Endothelial cell of umbilical vein (primary cell): ENCODE measurements around the gene RASGEF1C. TPM values are rescaled to one million over a fixed set of nuclear protein-coding genes. Genes with fewer than 3 reads are reported as not detected.

ENCODE experiments used
- BruUV-seq: library from RNA; stranded (reverse); fragments of 400-500 nt; replicated peaks from 2 replicates; lab custom pipeline; 2021; lab: Mats Ljungman, UMichigan
- CTCF ChIA-PET: fragments of 300-600, 350-600 bp; sonication (Branson Sonifier 250); formaldehyde crosslinking; loops from one replicate; lab custom pipeline; 2021; ENCODE audit warnings: antibody characterized with exemption, inconsistent platforms; lab: Charles Lee
- POLR2A ChIA-PET: fragments of 300-600, 350-600 bp; sonication (Branson Sonifier 250); formaldehyde crosslinking; loops from one replicate; lab custom pipeline; 2021; ENCODE audit warnings: antibody characterized with exemption, inconsistent platforms; lab: Charles Lee
- DNase-seq: peaks from one replicate; pipeline ENCODE4 v3.0.0-alpha.2; 2011; ENCODE audit warnings: low read depth, low spot score
- FAIRE-seq: peaks from 2 replicates; lab custom pipeline; 2011; peaks lifted over from hg19 to GRCh38; lab: Jason Lieb, UNC
- H2AFZ ChIP-seq: 2 replicates; pipeline ENCODE4 v1.6.0; 2012; ENCODE audit warnings: low read depth, low read length, control low read depth, inconsistent platforms
- H3K27ac ChIP-seq: 2 replicates; pipeline ENCODE4 v1.5.1; 2011; ENCODE audit warnings: low read depth, mild to moderate bottlenecking, control low read depth, low read length, moderate library complexity; ENCODE audit not compliant: insufficient read depth
- H3K27me3 ChIP-seq, 2 experiments: 2 replicates each; pipeline versions ENCODE4 v1.6.0 to v1.6.1; 2011; ENCODE audit warnings: low read length in 2 of 2, mixed read lengths in 1 of 2; ENCODE audit not compliant: control insufficient read depth in 2 of 2, insufficient read depth in 2 of 2
- H3K36me3 ChIP-seq, 2 experiments: 2 replicates in 1 of 2; 3 replicates in 1 of 2; pipeline ENCODE4 v1.5.1; 2011; ENCODE audit warnings: low read length in 2 of 2, mild to moderate bottlenecking in 1 of 2, moderate library complexity in 1 of 2; ENCODE audit not compliant: control insufficient read depth in 2 of 2, insufficient read depth in 2 of 2; ENCODE audit errors: extremely low read depth in 1 of 2
- H3K4me1 ChIP-seq: 3 replicates; pipeline ENCODE4 v1.5.1; 2011; ENCODE audit warnings: mild to moderate bottlenecking, low read length; ENCODE audit not compliant: control insufficient read depth, insufficient read depth; ENCODE audit errors: extremely low read depth
- H3K4me2 ChIP-seq: 2 replicates; pipeline ENCODE4 v1.6.1; 2011; ENCODE audit warnings: low read length, control low read depth, mixed read lengths; ENCODE audit not compliant: insufficient read depth
- H3K4me3 ChIP-seq, 3 experiments: fragments of 200-600 bp in 1 of 3; sonication (generic), shearing (Covaris generic) in 1 of 3; replicated peaks in 1 of 3; 2 replicates each; pipeline ENCODE4 v1.5.1; 2011 to 2016; ENCODE audit warnings: control low read depth in 3 of 3, low read length in 3 of 3, mild to moderate bottlenecking in 2 of 3, inconsistent platforms in 1 of 3, low read depth in 1 of 3, moderate library complexity in 1 of 3; ENCODE audit not compliant: insufficient read depth in 1 of 3
- H3K79me2 ChIP-seq: 2 replicates; pipeline ENCODE4 v1.6.0; 2012; ENCODE audit warnings: low read length, inconsistent platforms; ENCODE audit not compliant: control insufficient read depth, insufficient read depth
- H3K9ac ChIP-seq: replicated peaks from 2 replicates; pipeline ENCODE3; 2011; ENCODE audit warnings: low read length, control low read depth; ENCODE audit not compliant: insufficient read depth; ENCODE audit errors: extremely low read depth
- H3K9me1 ChIP-seq: replicated peaks from 3 replicates; pipeline ENCODE4 v1.6.0; 2011; ENCODE audit warnings: mild to moderate bottlenecking, low read length; ENCODE audit not compliant: control insufficient read depth, insufficient read depth; ENCODE audit errors: extremely low read depth
- H3K9me3 ChIP-seq: replicated peaks from 2 replicates; pipeline ENCODE4 v1.5.1; 2012; ENCODE audit warnings: low read length, inconsistent platforms; ENCODE audit not compliant: control insufficient read depth, insufficient read depth
- H4K20me1 ChIP-seq: replicated peaks from 2 replicates; pipeline ENCODE3; 2011; ENCODE audit warnings: mild to moderate bottlenecking, low read length; ENCODE audit not compliant: control insufficient read depth, insufficient read depth; ENCODE audit errors: extremely low read depth
- CTCF ChIP-seq, 2 donors: IDR thresholded peaks; 1 replicate in 1 of 2; 2 replicates in 1 of 2; pipeline ENCODE4 v1.5.1; 2011; ENCODE audit warnings: low read length in 2 of 2, mild to moderate bottlenecking in 2 of 2, moderate library complexity in 2 of 2, control low read depth in 1 of 2, inconsistent platforms in 1 of 2, low read depth in 1 of 2; ENCODE audit not compliant: insufficient read depth in 1 of 2; ENCODE audit errors: extremely low read depth in 1 of 2
- EZH2 ChIP-seq: IDR thresholded peaks from 2 replicates; pipeline ENCODE4 v1.6.1; 2012; ENCODE audit warnings: borderline replicate concordance, low read depth, mild to moderate bottlenecking, moderate library complexity, low read length, inconsistent platforms; ENCODE audit not compliant: severe bottlenecking
- FOS ChIP-seq: IDR thresholded peaks from 2 replicates; pipeline ENCODE4 v1.6.1; 2011; ENCODE audit warnings: mild to moderate bottlenecking, low read length, moderate library complexity, borderline replicate concordance; ENCODE audit not compliant: insufficient read depth
- GATA2 ChIP-seq: IDR thresholded peaks from 2 replicates; pipeline ENCODE4 v1.7.0; 2011; ENCODE audit warnings: low read depth, mild to moderate bottlenecking, moderate library complexity, mixed read lengths, low read length; ENCODE audit not compliant: insufficient read length, insufficient read depth
- JUN ChIP-seq: IDR thresholded peaks from 2 replicates; pipeline ENCODE4 v1.6.1; 2011; ENCODE audit warnings: borderline replicate concordance, low read depth; ENCODE audit not compliant: insufficient read length, insufficient read depth
- MAX ChIP-seq: IDR thresholded peaks from 2 replicates; pipeline ENCODE4 v1.6.1; 2011; ENCODE audit not compliant: insufficient read depth, insufficient read length
- MYC ChIP-seq: IDR thresholded peaks from one replicate; pipeline ENCODE4 v1.6.1; 2011; ENCODE audit warnings: mild to moderate bottlenecking, low read depth, low read length
- POLR2A ChIP-seq: IDR thresholded peaks from 2 replicates; pipeline ENCODE4 v1.6.1; 2012; ENCODE audit warnings: low read depth, mild to moderate bottlenecking, control low read depth, low read length
- POLR2AphosphoS5 ChIP-seq: IDR thresholded peaks from 2 replicates; pipeline ENCODE4 v1.6.1; 2012; ENCODE audit warnings: low read depth, mild to moderate bottlenecking, control low read depth, low read length, moderate library complexity; ENCODE audit not compliant: insufficient read depth
- dilution Hi-C: fragments of 300-500 bp; cut with MboI; formaldehyde crosslinking; loops from one replicate; pipeline ENCODE4 v1.15.0; 2019; ENCODE audit warnings: low sequenced_read_pairs; ENCODE audit not compliant: extremely low pct_ligation_motif_present
- intact Hi-C: fragments of 100-400 bp; cut with micrococcal nuclease; formaldehyde crosslinking; loops from one replicate; pipeline ENCODE4 v1.10.0; 2022
- polyA plus RNA-seq, 4 experiments: library from polyadenylated mRNA; depleted of rRNA in 3 of 4; stranded (reverse) in 3 of 4; unstranded in 1 of 4; fragments of >200 nt; gene quantifications; 2 replicates each; pipeline versions ENCODE4 v1.2.1 to v1.2.3, GENCODE V29; 2011 to 2012; ENCODE audit warnings: missing spikeins in 1 of 4
- total RNA-seq: library from RNA; stranded (reverse); gene quantifications from 2 replicates; pipeline ENCODE4 v1.2.3, GENCODE V29; 2021

RASGEF1C gene
- total and polyA plus RNA-seq, 2 donors (not counting 3 experiments of a cell fraction or from before 2014, with no cell fraction given): not detected

GRCh38 chr5:180253036-180253824, 44.2 kb upstream of the RASGEF1C start:
- no TSS peak for BruUV-seq
- intact Hi-C loops: no loop called here
- POLR2A ChIA-PET: interaction anchor here (0.6 kb wide), 1 partner anchor 15 kb away, joined by 7 read pairs; no protein-coding TSS in a partner anchor

More at GRCh38 chr5:180253036-180253824, 44.2 kb upstream of the RASGEF1C start:
- H3K4me3 ChIP-seq: no peak overlapping the region
- no peak for FAIRE-seq
- H3K27ac ChIP-seq: no peak overlapping the region
- peaks cover 2% of the 10 kb centered on the region for H3K9me3 ChIP-seq
- H3K4me1 ChIP-seq: no peaks in the 10 kb centered on the region
- TF ChIP-seq CTCF (IDR thresholded peaks at IDR 0.05; ENCODE audit: extremely low read depth in 1 of 2, insufficient read depth in 1 of 2, low read depth in 1 of 2, low read length in 2 of 2) (no peak), POLR2A (no peak), GATA2 (no peak), MYC (no peak), JUN (no peak), EZH2 (no peak), FOS (no peak), POLR2AphosphoS5 (no peak), MAX (no peak)
- no peaks in the 10 kb centered on the region for H3K79me2 ChIP-seq
- no peak overlapping the region for H2AFZ ChIP-seq
- DNase-seq: no peak
- H3K27me3 ChIP-seq: no peaks in the 10 kb centered on the region
- no peaks in the 10 kb centered on the region for H3K9me1 ChIP-seq
- no peaks in the 10 kb centered on the region for H4K20me1 ChIP-seq
- dilution Hi-C loops: no loop called here
- CTCF ChIA-PET: no interaction called here
- H3K36me3 ChIP-seq: peaks cover 0 to 3% of the 10 kb centered on the region in 2 experiments
- H3K9ac ChIP-seq: no peak overlapping the region
- H3K4me2 ChIP-seq: no peak overlapping the region
